ENCODE data around the gene TMEM196.

The TMEM196 gene

GRCh38 chr7:19713676-19714075 lies 59.7 kb downstream of the TMEM196 start:
- H3K4me3 ChIP-seq (ENCODE audit: low read depth, low read length), result no peak overlapping the region
- TF ChIP-seq, protein P1, sequence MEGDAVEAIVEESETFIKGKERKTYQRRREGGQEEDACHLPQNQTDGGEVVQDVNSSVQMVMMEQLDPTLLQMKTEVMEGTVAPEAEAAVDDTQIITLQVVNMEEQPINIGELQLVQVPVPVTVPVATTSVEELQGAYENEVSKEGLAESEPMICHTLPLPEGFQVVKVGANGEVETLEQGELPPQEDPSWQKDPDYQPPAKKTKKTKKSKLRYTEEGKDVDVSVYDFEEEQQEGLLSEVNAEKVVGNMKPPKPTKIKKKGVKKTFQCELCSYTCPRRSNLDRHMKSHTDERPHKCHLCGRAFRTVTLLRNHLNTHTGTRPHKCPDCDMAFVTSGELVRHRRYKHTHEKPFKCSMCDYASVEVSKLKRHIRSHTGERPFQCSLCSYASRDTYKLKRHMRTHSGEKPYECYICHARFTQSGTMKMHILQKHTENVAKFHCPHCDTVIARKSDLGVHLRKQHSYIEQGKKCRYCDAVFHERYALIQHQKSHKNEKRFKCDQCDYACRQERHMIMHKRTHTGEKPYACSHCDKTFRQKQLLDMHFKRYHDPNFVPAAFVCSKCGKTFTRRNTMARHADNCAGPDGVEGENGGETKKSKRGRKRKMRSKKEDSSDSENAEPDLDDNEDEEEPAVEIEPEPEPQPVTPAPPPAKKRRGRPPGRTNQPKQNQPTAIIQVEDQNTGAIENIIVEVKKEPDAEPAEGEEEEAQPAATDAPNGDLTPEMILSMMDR (IDR thresholded peaks at IDR 0.05; ENCODE audit: low read depth, low read length), result peak; percentile 60
- in situ Hi-C loops (cut with HindIII; ENCODE audit: low sequenced_read_pairs), result no loop called here
- peak; percentile 55 for DNase-seq (ENCODE audit: low read depth, low spot score)

DNA sequence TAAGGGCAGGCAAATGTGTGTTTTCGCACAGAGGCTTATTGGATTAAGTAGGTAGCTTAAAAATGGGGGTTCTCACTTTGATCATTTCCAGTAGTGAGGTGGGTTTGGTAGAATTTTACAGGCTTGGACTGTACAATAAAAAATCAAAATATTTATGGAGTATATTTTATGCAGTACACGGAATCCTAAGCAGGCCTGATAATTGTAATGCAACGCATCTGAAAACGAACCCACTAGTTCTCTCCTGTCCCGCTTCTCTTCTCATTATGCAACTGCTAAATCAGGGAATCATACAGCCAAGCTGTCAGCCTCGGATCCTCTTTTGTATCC lies 64.2 kb downstream of the TMEM196 start:
- H3K4me3 ChIP-seq (ENCODE audit: low read depth, low read length), result peak overlapping the region; percentile 81
- DNase-seq (ENCODE audit: low read depth, low spot score), result no peak
- in situ Hi-C loops (cut with HindIII; ENCODE audit: low sequenced_read_pairs), result no loop called here
- TF ChIP-seq, protein P1 (IDR thresholded peaks at IDR 0.05; ENCODE audit: low read depth, low read length), result no peak

DNA sequence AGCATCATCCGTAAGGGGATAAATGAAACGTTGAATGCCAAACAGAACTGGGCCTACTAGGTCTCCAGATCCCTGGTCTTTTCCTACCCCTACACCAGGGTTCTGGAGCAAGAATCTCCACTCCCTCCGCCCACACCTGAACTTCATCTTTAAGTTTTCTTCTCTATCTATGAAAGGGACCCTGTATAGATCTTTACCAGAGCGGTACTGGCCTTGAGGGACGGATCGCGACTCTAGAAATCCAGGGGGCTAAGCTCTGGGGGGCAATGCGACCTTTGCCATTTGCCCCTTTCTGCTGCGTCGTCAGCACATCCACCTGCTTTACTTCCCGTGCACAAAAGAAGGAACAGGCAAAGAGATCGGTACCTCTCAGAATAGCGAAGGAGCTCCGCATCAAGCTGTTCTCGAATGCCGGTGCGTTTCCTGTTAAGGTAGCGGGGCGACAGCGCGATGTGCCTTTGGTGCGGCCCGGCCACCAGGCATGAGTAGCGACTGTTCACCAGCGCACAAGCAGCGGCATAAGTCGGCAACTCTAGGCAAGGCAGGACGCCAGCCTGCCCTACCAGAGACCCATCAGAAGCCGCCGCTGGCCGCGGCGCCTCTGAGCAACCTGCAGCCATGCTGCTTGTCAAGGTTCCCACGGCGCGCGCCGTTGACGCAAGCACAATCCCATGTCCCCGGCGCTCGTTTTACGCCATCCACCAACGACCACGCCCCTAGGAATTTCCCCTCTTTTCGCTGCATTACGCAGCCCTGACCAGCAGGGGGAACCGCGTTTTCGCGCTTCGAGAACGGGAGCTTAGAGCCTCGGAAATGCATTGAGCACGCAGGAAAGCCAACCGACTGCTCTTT lies 64.8 kb downstream of the TMEM196 start, which contains the start of gene POLR1F:
Gene POLR1F (minus strand): TSS at position 641 of the 852 bp plus-strand sequence. CDS start 21 bp downstream, at position 620.
- in situ Hi-C loops (cut with HindIII; ENCODE audit: low sequenced_read_pairs), result no loop called here
- peak; percentile 97 for DNase-seq (ENCODE audit: low read depth, low spot score)
- H3K4me3 ChIP-seq (ENCODE audit: low read depth, low read length), result peak within 1 kb of the TSS; percentile 81
- TF ChIP-seq, protein P1 (IDR thresholded peaks at IDR 0.05; ENCODE audit: low read depth, low read length), result peak; percentile 92

- in situ Hi-C loops (cut with HindIII; ENCODE audit: low sequenced_read_pairs), result no loop called here
- DNase-seq (ENCODE audit: low read depth, low spot score), result peak; percentile 27
- peak overlapping the region; percentile 5 for H3K4me3 ChIP-seq (ENCODE audit: low read depth, low read length)
- TF ChIP-seq, protein P1 (IDR thresholded peaks at IDR 0.05; ENCODE audit: low read depth, low read length), result no peak
Measured at GRCh38 chr7:19707240-19707639, 66.2 kb downstream of the TMEM196 start.

- in situ Hi-C loops (cut with HindIII; ENCODE audit: low sequenced_read_pairs), result no loop called here
- H3K4me3 ChIP-seq (ENCODE audit: low read depth, low read length), result no peak overlapping the region
- TF ChIP-seq, protein P1 (IDR thresholded peaks at IDR 0.05; ENCODE audit: low read depth, low read length), result no peak
Measured at GRCh38 chr7:19705663-19706062, 67.8 kb downstream of the TMEM196 start.

GRCh38 chr7:19701471-19701870 lies 71.9 kb downstream of the TMEM196 start:
- no peak overlapping the region for H3K4me3 ChIP-seq (ENCODE audit: low read depth, low read length)
- in situ Hi-C loops (cut with HindIII; ENCODE audit: low sequenced_read_pairs), result no loop called here
- DNase-seq (ENCODE audit: low read depth, low spot score), result no peak
- TF ChIP-seq, protein P1 (IDR thresholded peaks at IDR 0.05; ENCODE audit: low read depth, low read length), result no peak

More at GRCh38 chr7:19705663-19706062, 67.8 kb downstream of the TMEM196 start:
- no peak for DNase-seq (ENCODE audit: low read depth, low spot score)

Data from astrocyte of the spinal cord (primary cell).